Measurements from ENCODE around the gene CASR.

DNA sequence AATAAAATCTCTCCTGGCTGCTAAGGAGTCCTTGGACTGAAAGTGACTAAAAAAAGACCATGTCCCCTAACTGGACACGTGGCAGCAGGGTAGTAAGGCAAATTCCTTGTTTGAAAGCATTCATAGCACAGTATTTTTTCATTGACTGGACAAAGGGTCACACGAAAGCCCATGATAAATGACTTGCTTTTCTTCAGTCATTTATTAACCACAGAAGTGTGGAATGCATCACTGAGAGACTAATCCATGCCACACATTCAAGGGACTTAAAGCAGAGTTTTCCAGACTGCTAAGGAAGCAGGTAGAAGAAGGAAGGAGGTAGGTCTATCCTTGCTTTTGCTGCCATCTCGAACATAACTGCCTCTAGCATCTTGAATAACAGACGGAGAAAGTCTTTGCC lies 31.2 kb downstream of the CASR start:
- TF ChIP-seq, protein P1, sequence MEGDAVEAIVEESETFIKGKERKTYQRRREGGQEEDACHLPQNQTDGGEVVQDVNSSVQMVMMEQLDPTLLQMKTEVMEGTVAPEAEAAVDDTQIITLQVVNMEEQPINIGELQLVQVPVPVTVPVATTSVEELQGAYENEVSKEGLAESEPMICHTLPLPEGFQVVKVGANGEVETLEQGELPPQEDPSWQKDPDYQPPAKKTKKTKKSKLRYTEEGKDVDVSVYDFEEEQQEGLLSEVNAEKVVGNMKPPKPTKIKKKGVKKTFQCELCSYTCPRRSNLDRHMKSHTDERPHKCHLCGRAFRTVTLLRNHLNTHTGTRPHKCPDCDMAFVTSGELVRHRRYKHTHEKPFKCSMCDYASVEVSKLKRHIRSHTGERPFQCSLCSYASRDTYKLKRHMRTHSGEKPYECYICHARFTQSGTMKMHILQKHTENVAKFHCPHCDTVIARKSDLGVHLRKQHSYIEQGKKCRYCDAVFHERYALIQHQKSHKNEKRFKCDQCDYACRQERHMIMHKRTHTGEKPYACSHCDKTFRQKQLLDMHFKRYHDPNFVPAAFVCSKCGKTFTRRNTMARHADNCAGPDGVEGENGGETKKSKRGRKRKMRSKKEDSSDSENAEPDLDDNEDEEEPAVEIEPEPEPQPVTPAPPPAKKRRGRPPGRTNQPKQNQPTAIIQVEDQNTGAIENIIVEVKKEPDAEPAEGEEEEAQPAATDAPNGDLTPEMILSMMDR (IDR thresholded peaks at IDR 0.05) = no peak
- no peak for TF ChIP-seq EP300 (IDR thresholded peaks at IDR 0.05)
- no peak for TF ChIP-seq POLR2AphosphoS5 (IDR thresholded peaks at IDR 0.05)
- TF ChIP-seq POLR2A (IDR thresholded peaks at IDR 0.05; ENCODE audit: low read depth) = no peak
